COR-L47 (cell line): ENCODE measurements around the gene NHSL1.
"Not testable (repeated sequence)": the region's sequence is repeated elsewhere in the genome, so short reads cannot be mapped to it uniquely, and the experiment has no call there.

Experiments used
- DNase-seq: peaks from one replicate; lab custom pipeline; 2025; lab: John Stamatoyannopoulos, UW

The NHSL1 gene

DNA sequence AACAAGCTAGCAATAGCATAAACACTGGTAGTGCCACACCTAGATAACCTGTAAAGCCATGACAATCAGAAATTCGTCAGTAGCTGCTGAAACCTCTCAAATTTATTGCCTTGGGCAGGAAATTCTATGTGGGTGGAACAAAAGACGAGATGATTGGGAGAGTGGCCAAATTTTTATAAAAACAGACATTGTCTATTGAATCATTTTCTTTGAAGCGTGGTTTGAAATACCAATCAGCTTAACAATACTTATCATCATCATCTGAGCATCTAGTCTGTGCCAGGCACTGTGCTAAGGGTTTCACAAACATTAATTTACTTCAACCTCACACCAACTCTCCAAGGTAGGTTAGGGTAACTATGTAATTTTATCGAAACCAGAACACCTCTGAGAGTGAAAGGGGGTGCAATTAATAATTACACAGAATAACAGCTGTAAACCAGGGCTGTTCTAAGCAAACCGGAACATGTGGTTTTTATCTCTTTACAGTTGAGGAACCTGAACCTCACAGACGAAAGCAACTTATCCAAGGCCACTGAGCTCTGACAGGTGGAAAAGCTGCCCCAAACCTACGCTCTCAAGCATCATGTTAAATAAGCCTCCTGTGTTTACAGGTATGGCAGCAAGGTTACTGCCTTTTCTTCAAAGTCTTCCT is 43.4 kb downstream of the NHSL1 start:
- DNase-seq: peak; percentile 54

DNA sequence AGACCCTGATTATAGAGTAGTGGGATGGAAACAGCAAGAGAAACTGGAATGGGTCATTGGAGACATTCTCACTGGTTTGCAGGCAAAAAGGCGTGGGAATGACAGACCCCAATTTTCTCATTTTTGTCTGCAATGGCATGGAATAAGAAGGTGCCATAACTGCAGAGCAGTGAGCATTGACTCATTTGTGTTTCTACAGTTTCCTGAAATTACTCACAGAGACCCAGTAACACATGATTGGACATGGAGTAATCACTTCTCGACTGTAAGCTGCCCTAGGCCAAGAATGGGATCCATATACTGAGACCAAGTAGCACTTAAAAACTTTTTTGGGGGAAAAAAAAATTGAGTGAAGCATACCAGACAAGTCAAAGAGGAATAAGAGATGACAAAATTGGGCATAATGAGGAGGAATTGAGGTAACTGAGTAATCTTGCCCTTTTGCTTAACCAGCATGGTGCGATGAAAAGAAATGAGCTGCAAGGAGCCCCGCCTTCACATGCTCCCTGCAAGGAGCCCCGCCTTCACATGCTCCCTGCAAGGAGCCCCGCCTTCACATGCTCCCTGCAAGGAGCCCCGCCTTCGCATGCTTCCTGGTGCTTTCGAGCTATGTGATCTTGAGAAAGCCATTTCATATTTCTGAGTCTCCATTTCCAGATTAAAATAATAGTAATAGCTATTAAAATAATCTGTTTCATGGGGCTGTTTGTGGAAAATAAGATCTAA is 44.1 kb downstream of the NHSL1 start:
- peak; percentile 38 for DNase-seq

DNA sequence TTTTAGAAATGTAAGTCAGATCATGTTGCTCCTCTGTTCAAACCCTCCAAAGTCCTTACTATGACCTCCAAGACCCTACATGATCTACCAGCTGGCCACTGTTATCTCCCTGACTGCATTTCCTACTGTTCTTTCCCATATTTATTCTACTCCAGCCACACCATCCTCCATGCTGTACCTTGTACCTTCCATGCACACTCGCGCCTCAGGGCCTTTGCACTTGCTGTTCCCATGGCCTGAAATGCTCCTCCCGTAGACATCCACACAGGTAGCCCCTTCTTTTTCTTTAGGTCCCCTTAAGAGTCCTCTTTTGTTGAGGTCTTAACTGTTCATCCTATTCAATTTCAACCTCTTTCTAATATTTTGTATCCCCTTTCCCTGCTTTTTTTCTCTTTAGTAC is 48.3 kb downstream of the NHSL1 start:
- DNase-seq: no peak

DNA sequence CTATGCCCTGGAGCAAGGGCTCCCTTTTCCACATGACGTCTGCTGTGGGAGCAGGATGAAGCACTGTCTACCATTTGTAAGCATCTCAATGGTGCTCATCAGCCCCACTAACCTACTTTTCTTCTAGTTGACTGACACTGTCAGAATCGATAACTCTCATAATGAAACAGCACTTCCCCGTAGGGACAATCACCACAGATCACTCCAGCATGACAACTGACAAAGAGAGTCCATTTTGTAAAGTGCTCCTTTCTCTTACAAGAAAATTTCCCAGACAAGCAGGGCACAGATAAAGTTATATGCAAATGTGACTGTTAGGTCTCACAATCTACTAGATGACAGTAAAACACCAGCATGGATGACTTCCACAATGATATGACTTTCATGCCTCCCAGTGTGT is 48.8 kb downstream of the NHSL1 start:
- DNase-seq: no peak

DNA sequence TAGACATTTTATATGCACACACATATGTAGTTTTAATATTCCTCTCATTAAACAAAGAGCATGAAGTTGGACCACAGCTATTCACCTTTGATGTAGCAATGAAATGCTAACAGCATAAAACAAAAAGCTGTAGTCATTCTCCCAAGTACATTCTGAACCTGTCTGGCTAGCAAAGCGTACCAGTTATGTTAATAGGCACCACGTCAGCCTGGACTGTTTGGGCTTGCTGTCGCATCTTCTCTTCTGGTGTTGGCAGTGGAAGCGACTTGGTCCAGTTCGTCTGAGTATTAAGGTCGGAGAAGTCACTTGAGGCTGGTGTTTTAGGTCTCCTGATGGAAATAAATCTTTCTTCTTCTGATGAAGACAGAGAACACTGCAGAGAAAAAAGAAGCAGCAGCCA is 52.5 kb downstream of the NHSL1 start:
- DNase-seq: no peak

DNA sequence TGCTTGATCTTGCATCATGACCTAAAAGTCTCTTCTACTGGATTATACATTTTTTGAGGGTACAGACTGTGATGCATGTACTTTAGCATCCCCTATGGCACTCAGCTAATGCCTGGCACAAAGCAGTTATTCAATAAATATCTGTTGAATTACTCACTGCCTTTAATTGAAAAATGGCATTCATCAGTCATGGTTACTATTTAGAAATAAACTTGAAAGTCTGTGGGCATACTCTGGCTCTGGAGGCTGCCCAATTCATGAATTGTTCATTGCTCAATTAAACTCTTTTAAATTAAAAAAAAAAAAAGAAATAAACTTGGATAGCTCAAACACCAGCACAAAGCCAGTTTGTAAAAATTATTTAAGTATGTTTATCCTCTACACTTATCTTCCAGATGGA is 55.3 kb downstream of the NHSL1 start:
- no peak for DNase-seq

DNA sequence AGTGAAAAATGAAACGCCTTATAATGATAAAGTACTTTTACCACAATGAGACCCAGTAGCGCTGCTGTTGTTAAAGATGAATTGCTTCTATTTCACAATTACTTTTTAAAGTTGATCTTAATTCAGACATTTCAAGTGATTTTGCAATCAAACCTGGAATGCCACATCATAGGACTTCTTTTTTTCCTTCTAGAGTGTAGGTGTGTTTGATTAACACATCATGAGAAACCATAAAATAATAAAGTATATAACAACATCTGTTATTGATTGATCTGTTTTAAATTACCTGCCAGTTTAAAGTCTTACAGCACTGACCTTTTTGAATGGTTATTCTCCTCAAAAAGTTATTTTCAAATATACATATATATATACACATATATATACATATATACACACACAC is 56.6 kb downstream of the NHSL1 start:
- DNase-seq: no peak

DNA sequence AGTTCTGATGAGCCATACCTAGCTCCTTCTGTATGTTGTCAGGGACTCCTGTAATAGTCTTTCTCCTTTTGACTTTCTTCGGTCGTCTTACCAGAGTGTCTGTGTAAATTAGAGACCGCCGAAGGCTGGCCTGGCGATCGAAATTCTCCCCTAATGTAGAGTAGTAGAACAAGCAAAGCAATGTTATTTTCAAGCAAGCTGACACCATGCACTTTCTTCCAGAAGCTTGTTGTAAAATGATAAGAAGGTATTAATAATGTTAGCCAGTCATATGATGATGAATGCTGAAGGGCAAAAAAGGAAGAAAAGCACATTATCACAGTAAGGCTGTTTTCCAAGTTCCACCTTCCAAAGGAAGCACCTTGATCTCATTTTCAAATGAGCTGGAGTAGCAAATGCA is 57.3 kb downstream of the NHSL1 start:
- no peak for DNase-seq

DNA sequence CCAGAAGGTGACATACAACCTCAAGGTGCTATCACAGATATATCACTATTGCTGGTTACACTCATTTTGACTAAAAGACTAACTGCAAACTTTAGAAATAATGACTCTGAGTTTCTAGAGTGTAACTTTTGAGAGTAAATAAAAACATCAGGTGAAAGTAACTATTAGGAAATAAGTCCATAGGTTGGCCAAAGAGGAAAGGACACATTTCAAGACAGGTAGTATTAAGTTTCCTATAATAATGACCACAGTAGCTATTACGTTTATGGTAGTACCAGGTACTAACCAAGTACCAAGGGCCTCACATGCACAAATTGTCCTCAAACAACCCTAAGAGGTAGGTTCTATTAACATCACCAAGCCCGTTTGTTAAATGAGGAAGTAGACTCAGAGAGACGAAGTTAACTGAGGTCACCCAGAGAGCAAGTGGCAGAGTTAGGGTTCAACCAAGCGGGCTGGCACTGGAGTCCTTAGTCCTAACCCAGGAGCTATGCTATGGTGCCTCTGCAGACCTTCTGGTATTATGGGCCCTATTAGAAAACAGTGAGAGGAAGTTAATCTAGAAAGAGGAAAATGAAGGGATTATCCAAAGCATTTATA is 58.4 kb downstream of the NHSL1 start:
- no peak for DNase-seq

DNA sequence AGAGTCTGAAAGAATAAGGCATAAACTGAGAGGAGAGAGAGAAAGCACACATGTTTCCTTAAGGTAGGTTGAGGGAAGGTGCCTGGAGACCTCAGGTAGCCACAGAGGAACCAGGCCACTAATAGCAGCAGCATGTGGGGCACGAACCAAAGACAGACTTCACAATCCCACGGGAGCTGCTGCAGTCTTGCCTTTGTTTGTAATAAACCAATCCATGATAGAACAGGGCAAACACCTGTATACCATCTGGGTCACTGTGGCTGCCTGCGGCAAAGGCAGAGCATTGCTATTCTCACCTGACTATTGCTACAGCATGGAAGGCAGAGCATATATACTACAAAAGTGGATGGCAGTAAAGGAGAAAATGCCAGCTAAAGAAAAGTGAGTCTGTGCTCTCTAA is 59.0 kb downstream of the NHSL1 start:
- no peak for DNase-seq

DNA sequence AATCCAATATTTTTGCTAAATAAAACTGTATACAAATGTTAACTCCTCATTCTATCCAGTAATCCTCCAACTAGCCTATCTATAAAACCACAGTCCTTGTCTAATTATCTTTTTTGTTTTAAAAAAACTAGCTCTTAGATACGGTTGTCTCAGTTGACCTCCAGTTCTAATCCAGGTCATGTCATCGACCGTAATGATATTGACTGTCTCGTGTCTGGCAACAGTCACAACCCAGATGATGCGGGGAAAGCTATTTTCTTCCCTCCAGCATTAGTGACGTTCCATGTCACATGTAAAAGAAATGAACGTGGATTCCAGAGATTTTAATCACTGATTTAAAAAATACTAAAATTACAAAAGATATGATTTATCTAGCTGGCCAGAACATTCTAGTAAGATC is 59.7 kb downstream of the NHSL1 start:
- no peak for DNase-seq

DNA sequence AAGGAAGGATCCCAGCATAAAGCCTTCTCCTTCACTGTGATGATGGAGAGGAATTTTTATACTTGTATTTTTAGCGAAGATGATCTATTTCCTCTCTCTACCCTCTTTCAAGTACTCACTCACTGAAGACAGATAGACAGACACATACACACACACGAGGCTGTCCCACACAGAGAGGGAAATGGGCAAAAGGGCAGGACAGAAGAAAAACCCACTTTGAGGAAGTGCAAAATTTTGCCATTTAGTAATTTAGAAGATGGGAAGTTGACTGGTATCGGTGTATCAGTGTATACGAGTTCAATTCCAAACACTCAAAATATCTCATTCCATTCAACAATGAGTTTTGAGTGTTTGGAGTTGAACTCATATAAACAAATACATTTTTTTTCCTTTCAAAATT is 64.4 kb downstream of the NHSL1 start:
- DNase-seq: no peak

DNA sequence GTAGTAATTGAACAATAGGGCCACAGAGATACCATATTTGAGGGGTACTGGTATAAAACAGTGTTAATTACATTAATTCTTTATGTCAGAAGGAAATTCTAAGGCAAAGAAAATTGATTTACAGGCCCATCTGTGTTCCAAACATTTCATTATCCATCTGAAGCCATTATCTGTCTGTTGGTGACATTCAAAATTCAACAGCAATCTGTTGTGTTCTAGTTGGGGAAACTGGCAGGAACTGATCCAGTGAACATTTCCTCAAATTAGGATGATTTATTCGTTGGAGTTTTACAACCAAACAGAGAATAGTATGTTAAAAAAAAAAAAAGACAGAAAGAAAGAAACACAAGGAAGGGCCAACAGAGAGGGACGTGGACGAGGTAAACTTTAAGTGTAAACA is 65.2 kb downstream of the NHSL1 start:
- no peak for DNase-seq

DNA sequence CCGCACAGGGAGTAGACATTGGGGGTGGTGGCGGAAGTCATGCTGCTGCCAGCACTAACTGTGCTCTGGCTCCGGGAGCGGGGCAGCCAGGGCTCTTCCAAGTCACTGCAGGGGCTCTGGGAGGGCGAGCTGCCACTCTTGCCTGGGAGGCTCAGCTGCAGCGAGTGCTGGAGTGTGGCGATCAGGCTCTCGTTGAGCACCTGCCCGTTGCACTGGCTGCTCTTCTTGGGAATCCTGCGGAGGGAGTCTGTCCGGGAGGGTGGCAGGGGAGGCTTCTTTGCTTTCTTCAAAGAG is 67.3 kb downstream of the NHSL1 start:
- DNase-seq: no peak

DNA sequence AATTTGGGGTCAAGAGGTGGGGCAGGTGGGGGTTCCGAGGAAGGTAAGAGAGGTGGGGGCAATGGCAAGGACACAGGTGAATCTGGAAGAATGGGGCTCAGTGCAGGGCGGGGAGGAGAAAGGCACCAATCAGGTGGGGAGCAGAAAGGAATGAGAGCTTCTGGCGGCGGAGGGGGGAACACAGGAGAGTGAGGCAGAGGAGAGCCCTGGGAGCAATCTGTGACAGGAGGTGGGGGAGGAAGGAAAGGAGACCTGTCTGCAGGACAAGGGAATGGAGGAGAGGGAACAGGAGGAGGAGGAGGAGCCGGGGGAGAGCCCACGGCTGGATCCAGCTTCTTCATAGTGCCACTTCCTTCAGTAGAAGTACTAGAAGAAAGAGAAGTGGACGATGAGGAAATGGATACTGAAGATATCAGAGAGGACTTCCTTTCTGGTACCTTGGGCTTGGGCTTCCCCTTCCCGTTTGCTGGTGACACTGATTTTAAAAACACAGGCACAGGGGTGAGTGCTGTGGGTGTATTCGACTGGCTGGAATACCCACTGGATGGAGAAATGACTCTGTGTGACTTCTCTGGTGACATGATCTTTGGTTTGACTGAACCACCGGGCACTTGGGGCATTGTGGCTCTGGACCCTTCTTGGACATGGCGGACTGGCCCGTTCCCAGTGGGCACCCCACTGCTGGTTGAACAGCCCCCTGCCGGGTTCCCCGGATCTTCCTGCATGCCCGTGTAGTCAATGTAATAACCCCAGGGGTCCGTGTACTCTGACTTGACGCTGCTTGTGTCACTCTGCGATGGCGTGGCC is 67.8 kb downstream of the NHSL1 start:
- no peak for DNase-seq

DNA sequence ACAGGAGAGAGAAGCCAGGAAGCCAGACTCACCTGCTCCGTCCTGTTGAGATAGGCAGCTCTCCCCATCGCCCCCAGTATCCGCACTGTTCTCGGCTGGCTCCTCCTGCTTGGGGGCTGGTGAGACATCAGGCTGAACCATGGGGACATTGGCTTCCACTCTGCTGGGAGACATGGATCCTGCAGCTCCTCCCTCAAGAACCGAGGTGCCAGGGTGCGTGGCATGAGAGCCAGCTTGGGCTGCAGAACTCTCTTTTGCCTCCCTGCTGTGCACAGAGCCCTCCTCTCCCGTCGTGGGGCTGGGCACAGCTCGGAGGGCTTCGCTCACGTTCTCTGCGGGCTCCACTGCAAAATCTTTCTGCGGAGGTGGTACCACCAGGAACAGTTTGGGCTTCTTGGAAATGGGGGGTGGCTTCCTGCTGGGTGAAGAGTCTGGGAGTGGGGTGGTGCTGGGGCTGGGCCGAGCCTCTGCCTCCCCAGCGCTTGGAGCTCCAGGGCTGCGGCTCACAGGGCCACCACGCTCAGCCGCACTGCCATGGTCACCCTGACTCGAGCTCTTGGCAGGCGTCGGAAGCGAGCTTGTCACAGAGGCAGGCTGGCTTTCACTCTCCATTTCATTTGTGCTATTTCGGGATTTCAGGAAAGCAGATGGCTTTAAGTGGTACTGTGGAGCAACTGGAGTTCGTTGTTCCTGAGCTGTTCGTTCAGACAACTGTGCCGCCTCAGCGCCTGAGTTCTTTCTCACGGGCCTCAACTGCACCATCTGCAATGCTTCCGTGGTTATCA is 68.7 kb downstream of the NHSL1 start:
- DNase-seq: no peak

DNA sequence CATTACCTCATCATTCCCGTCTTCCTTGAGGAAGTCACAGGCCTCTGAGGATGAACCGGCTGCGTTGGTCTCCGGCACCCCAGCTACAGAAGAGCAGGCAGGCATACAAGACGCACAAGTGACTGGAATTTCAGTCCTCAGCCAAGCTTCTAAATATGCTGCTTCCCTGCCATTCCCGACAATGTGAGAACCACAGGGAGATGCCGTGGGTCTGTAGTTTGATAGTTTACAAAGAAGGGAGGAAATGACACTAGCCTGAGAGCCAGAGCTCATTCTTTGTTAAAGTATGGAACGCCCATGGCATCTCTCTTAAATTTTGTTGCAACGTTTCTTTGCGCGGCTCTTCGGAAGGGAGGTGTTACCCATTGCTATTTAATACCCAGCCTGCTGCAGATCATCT is 69.5 kb downstream of the NHSL1 start:
- no peak for DNase-seq

DNA sequence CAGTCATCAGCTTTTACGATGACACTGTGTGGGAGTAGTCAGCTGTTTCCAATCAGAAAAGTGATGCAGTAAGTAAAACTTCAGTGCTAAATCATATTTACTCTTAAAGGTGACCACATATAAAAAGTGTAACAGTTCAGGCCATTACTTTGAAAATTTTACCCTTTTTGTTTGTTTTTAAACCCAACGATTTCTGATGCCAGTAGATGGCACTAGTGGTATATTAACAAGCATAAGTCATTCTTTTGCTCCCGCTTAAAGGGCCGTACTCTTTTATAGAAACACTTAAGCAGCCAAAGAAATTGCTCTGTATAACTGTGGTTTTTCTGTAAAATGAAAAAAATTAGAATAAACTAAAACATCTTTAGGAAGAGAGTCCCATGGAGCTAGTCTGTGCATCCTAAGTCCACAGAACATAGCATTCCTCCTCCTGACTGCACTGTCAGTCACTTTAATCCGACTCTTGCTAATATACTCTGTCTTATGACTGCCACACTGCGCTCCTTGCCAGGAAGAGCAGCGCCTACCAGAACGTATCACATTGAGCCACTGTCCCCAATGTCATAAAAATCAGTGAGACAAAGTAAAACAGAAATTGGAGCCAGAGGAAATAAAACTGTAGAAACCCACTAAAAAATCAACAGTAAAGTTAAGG is 70.2 kb downstream of the NHSL1 start:
- peak; percentile 18 for DNase-seq

DNA sequence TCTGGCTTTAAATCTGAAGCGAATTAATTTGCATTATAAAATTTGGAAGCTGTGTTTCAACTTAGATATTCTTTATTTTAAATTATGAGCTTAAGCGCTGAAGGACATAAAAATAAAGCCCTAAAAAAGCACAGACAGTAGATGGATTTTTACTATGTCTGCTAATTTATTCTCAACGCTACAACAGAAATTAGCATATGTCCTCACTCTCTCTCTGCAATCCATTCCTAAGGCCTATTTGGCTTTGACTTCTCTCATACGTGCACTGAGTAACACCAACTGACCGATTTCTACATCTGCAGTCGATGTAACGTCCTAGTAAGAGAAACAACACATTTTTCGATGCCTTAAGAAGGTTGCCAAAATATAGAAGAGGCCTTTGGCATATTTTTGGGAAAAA is 71.6 kb downstream of the NHSL1 start:
- no peak for DNase-seq

DNA sequence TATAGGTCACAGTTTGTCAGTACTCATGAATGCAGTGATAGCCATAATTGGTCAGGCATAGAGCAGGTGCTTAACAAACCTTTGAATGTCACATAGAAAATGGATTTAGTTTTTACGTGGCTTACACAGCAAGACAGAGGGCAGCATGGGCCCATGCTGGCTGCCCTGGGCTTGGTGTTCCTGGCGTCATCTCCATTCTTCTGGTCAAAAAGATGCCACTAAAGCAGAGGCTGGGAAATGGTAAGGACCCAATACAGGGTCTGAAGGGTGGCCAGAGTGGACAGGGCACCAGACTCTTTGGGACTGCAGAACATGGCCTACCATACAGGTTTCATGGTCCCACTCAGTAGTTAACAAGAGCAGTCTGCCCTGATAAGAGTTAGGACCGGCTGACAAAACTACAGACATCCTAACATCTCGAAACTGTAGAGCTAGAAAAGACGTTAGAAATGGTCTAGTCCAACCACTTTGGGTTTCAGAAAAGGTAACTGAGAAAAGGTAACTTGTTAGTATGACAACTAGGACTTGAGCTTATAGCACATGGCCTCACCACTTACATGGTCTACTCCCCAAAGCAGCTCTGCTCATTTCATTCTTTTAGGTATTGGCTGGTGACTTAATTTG is 72.7 kb downstream of the NHSL1 start:
- DNase-seq: no peak

DNA sequence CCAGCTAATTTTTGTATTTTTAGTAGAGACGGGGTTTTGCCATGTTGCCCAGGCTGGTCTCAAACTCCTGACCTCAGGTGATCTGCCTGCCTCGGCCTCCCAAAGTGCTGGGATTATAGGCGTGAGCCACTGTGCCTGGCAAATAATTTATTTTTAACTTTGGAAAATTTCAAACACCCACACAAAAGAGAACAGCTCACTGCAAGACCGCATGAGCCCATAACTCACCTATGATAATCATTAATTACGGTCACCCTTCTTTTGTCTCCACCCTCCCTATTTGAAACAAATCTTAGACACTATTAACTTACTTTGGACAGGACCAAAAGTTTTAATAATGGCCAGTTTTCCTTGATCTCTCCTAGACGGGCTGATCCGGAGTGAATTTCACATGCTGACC is 74.0 kb downstream of the NHSL1 start:
- DNase-seq: not testable (repeated sequence)
